B cell (primary cell): ENCODE data around the gene URAD. TPM values are rescaled to one million over a fixed set of nuclear protein-coding genes. Genes with fewer than 3 reads are reported as not detected.

ENCODE experiments used
- ATAC-seq: fragments of 200-7000 bp; cut with Tn5 transposase; one replicate; pipeline ENCODE4 v1.10.0; 2021; ENCODE audit warnings: low read depth, mild to moderate bottlenecking, moderate number of reproducible peaks, moderate library complexity
- CTCF ChIA-PET: fragments of 350-600 bp; sonication (Branson Sonifier 250); formaldehyde crosslinking; loops from one replicate; lab custom pipeline; 2021; ENCODE audit warnings: antibody characterized with exemption, inconsistent platforms; lab: Charles Lee
- POLR2A ChIA-PET: fragments of 350-600 bp; sonication (Branson Sonifier 250); formaldehyde crosslinking; loops from one replicate; lab custom pipeline; 2021; ENCODE audit warnings: antibody characterized with exemption; lab: Charles Lee
- DNase-seq: peaks from one replicate; pipeline ENCODE4 v3.0.0; 2013
- H2AFZ ChIP-seq: 2 replicates; pipeline ENCODE4 v1.6.1; 2012; ENCODE audit warnings: mild to moderate bottlenecking, low read depth, low read length; ENCODE audit not compliant: insufficient read depth, poor library complexity, severe bottlenecking
- H3K27ac ChIP-seq, 2 donors: 1 replicate in 1 of 2; 2 replicates in 1 of 2; pipeline ENCODE4 v1.5.1; 2012 to 2013; ENCODE audit warnings: low read length in 2 of 2, mild to moderate bottlenecking in 2 of 2, moderate library complexity in 1 of 2
- H3K27me3 ChIP-seq, 4 experiments: fragments of 200-600 bp in 1 of 4; sonication (generic) in 1 of 4; replicated peaks in 1 of 4; 1 replicate in 2 of 4; 2 replicates in 2 of 4; pipeline versions ENCODE4 v1.6.1 to v1.7.0; 2013 to 2016; ENCODE audit warnings: low read length in 3 of 4, mild to moderate bottlenecking in 2 of 4, mixed read lengths in 1 of 4, moderate library complexity in 1 of 4; ENCODE audit not compliant: insufficient read depth in 4 of 4, control insufficient read depth in 3 of 4; ENCODE audit errors: control extremely low read depth in 1 of 4
- H3K36me3 ChIP-seq, 2 experiments: replicated peaks in 1 of 2; 1 replicate in 1 of 2; 2 replicates in 1 of 2; pipeline versions ENCODE4 v1.6.1 to v1.7.1; 2013; ENCODE audit warnings: low read length in 1 of 2; ENCODE audit not compliant: insufficient read depth in 2 of 2, control insufficient read depth in 1 of 2; ENCODE audit errors: control extremely low read depth in 1 of 2, extremely low read depth in 1 of 2
- H3K4me1 ChIP-seq, 2 donors: fragments of 200-600 bp in 1 of 2; sonication (generic) in 1 of 2; 1 replicate in 1 of 2; 2 replicates in 1 of 2; pipeline versions ENCODE4 v1.5.1 to v1.6.1; 2013 to 2017; ENCODE audit warnings: low read length in 2 of 2; ENCODE audit not compliant: control insufficient read depth in 2 of 2, insufficient read depth in 2 of 2
- H3K4me2 ChIP-seq: replicated peaks from 2 replicates; pipeline ENCODE3; 2012; ENCODE audit warnings: mild to moderate bottlenecking, low read depth, low read length; ENCODE audit not compliant: poor library complexity, severe bottlenecking
- H3K4me3 ChIP-seq, 5 experiments: fragments of 200-600 bp in 1 of 5; sonication (generic) in 1 of 5; 1 replicate in 3 of 5; 2 replicates in 2 of 5; pipeline versions ENCODE4 v1.5.1 to v1.7.0; 2011 to 2016; ENCODE audit warnings: low read length in 4 of 5, mild to moderate bottlenecking in 4 of 5, low read depth in 2 of 5, control low read depth in 1 of 5, moderate library complexity in 1 of 5; ENCODE audit not compliant: insufficient read depth in 1 of 5; ENCODE audit errors: control extremely low read depth in 1 of 5, extremely low read depth in 1 of 5
- H3K79me2 ChIP-seq: fragments of 200-600 bp; sonication (generic); one replicate; pipeline ENCODE4 v1.6.0; 2016; ENCODE audit warnings: low read length; ENCODE audit not compliant: control insufficient read depth, insufficient read depth
- H3K9ac ChIP-seq: fragments of 200-600 bp; sonication (generic); 2 replicates; pipeline ENCODE4 v1.6.1; 2017; ENCODE audit warnings: mild to moderate bottlenecking, low read length, moderate library complexity
- H3K9me3 ChIP-seq, 3 donors: one replicate each; pipeline versions ENCODE4 v1.6.1 to v1.7.1; 2013; ENCODE audit warnings: low read length in 2 of 3; ENCODE audit not compliant: control insufficient read depth in 2 of 3, insufficient read depth in 1 of 3; ENCODE audit errors: control extremely low read depth in 1 of 3
- H4K20me1 ChIP-seq: 2 replicates; pipeline ENCODE4 v1.6.0; 2012; ENCODE audit warnings: mild to moderate bottlenecking, low read length; ENCODE audit not compliant: insufficient read depth, control insufficient read depth, poor library complexity, severe bottlenecking
- H3K27ac Mint-ChIP-seq: one replicate; pipeline ENCODE4 v1.8.0; 2021; ENCODE audit warnings: mixed read lengths
- H3K27me3 Mint-ChIP-seq: one replicate; pipeline ENCODE4 v1.8.0; 2021; ENCODE audit warnings: mixed read lengths
- H3K4me1 Mint-ChIP-seq: one replicate; pipeline ENCODE4 v1.8.0; 2021; ENCODE audit warnings: mixed read lengths
- H3K4me3 Mint-ChIP-seq: one replicate; pipeline ENCODE4 v1.8.0; 2021; ENCODE audit warnings: mixed read lengths
- H3K9me3 Mint-ChIP-seq: one replicate; pipeline ENCODE4 v1.8.0; 2022; ENCODE audit warnings: mixed read lengths; ENCODE audit not compliant: insufficient read depth
- CTCF ChIP-seq: fragments of 200-600 bp; IDR thresholded peaks from one replicate; pipeline ENCODE4 v1.8.0; 2022; ENCODE audit warnings: antibody characterized with exemption, mild to moderate bottlenecking
- EZH2 ChIP-seq: IDR thresholded peaks from 2 replicates; pipeline ENCODE4 v1.6.1; 2012; ENCODE audit warnings: borderline replicate concordance, low read depth, mild to moderate bottlenecking, moderate library complexity, low read length; ENCODE audit not compliant: insufficient read depth, poor library complexity, severe bottlenecking
- WGBS: methylation state at CpG from one replicate; pipeline ENCODE4 v1.1.5; 2013; ENCODE audit warnings: missing lambda C conversion rate; ENCODE audit not compliant: insufficient coverage; 5-methylcytosine and 5-hydroxymethylcytosine counted together
- intact Hi-C: fragments of 100-400 bp; cut with micrococcal nuclease; formaldehyde crosslinking; loops from one replicate; pipeline ENCODE4 v1.10.0; 2022
- polyA plus RNA-seq: library from polyadenylated mRNA; depleted of rRNA; stranded (reverse); fragments of >200 nt; gene quantifications from 2 replicates; pipeline ENCODE4 v1.2.3, GENCODE V29; 2012
- total RNA-seq, 2 donors: library from RNA; stranded (reverse); fragments of 120-200 nt in 1 of 2; gene quantifications; 1 replicate in 1 of 2; 2 replicates in 1 of 2; pipeline versions ENCODE4 v1.2.3 to v1.2.4, GENCODE V29; 2013 to 2022

URAD gene
- total and polyA plus RNA-seq, 2 donors (not counting 1 experiment from before 2014, with no cell fraction given), result not detected

GRCh38 chr13:27979765-27980279, 8.7 kb downstream of the URAD start:
- no peak for TF ChIP-seq EZH2
- TF ChIP-seq CTCF, result no peak
- Histone ChIP-seq H3K4me2 (peak overlapping the region; percentile 66), H3K4me3 (peak overlapping the region in 1 of 5 experiments; percentile 27), H3K9me3 (peaks cover 0 to 14% (median 0%) of the 10 kb centered on the region in 3 donors), H3K4me1 (peaks cover 46 to 51% of the 10 kb centered on the region in 2 donors), H3K79me2 (no peaks in the 10 kb centered on the region), H3K27ac (no peak overlapping the region), H4K20me1 (no peaks in the 10 kb centered on the region), H3K27me3 (peaks cover 0 to 79% (median 60%) of the 10 kb centered on the region in 4 experiments), H3K9ac (no peak overlapping the region), H3K36me3 (no peaks in the 10 kb centered on the region), H2AFZ (peak overlapping the region; percentile 33)
- peaks cover 77% of the 10 kb centered on the region for H3K27me3 Mint-ChIP-seq
- WGBS, result 32% methylated on average over 9 of the region's 15 CpGs
- DNase-seq (peak; percentile 46), ATAC-seq (no peak)
- ChIA-PET CTCF (interaction anchor here (1.3 to 10.8 kb wide), 6 partner anchors 8 to 619 kb away, joined by 3 to 327 read pairs (median 4); no protein-coding TSS in a partner anchor), POLR2A (no interaction called here)
- no peaks in the 10 kb centered on the region for H3K9me3 Mint-ChIP-seq
- intact Hi-C loops, result no loop called here
- no peak overlapping the region for H3K27ac Mint-ChIP-seq
- H3K4me3 Mint-ChIP-seq, result peak overlapping the region; percentile 81
- peaks cover 39% of the 10 kb centered on the region for H3K4me1 Mint-ChIP-seq

- H3K4me1 Mint-ChIP-seq, result peaks cover 39% of the 10 kb centered on the region
- H3K4me1 ChIP-seq, result peaks cover 46 to 51% of the 10 kb centered on the region in 2 donors
- no peak overlapping the region for H3K27ac ChIP-seq
- POLR2A ChIA-PET, result no interaction called here
- intact Hi-C loops, result no loop called here
- H3K4me3 Mint-ChIP-seq, result peak overlapping the region; percentile 81
- no peaks in the 10 kb centered on the region for H3K36me3 ChIP-seq
- no peaks in the 10 kb centered on the region for H4K20me1 ChIP-seq
- H3K9me3 ChIP-seq, result peaks cover 0 to 17% (median 0%) of the 10 kb centered on the region in 3 donors
- peaks cover 0 to 86% (median 65%) of the 10 kb centered on the region in 4 experiments for H3K27me3 ChIP-seq
- H3K4me3 ChIP-seq, result peak overlapping the region in 1 of 5 experiments; percentile 20
- CTCF ChIA-PET, result interaction anchor here (1.1 to 10.8 kb wide), 4 partner anchors 9 to 605 kb away, joined by 3 to 327 read pairs (median 4); partner anchors contain the start of gene URAD
- ATAC-seq (no peak), DNase-seq (peak; percentile 24)
- H3K4me2 ChIP-seq, result peak overlapping the region; percentile 66
- no peaks in the 10 kb centered on the region for H3K9me3 Mint-ChIP-seq
- peaks cover 81% of the 10 kb centered on the region for H3K27me3 Mint-ChIP-seq
- no peak overlapping the region for H3K9ac ChIP-seq
- no peaks in the 10 kb centered on the region for H3K79me2 ChIP-seq
- H2AFZ ChIP-seq, result no peak overlapping the region
- 19% methylated on average over 8 of the region's 15 CpGs for WGBS
- H3K27ac Mint-ChIP-seq, result no peak overlapping the region
- no peak for TF ChIP-seq EZH2
- TF ChIP-seq CTCF, result no peak
Observed at GRCh38 chr13:27979001-27979643, 9.4 kb downstream of the URAD start.
